Endothelial cell of umbilical vein (primary cell): ENCODE measurements around the gene DHRS4. TPM values are rescaled to one million over a fixed set of nuclear protein-coding genes. Genes with fewer than 3 reads are reported as not detected.

Experiments
- BruUV-seq: library from RNA; stranded (reverse); fragments of 400-500 nt; replicated peaks from 2 replicates; lab custom pipeline; 2021; lab: Mats Ljungman, UMichigan
- CTCF ChIA-PET: fragments of 300-600, 350-600 bp; sonication (Branson Sonifier 250); formaldehyde crosslinking; loops from one replicate; lab custom pipeline; 2021; ENCODE audit warnings: antibody characterized with exemption, inconsistent platforms; lab: Charles Lee
- POLR2A ChIA-PET: fragments of 300-600, 350-600 bp; sonication (Branson Sonifier 250); formaldehyde crosslinking; loops from one replicate; lab custom pipeline; 2021; ENCODE audit warnings: antibody characterized with exemption, inconsistent platforms; lab: Charles Lee
- DNase-seq: peaks from one replicate; pipeline ENCODE4 v3.0.0-alpha.2; 2011; ENCODE audit warnings: low read depth, low spot score
- FAIRE-seq: peaks from 2 replicates; lab custom pipeline; 2011; peaks lifted over from hg19 to GRCh38; lab: Jason Lieb, UNC
- H2AFZ ChIP-seq: 2 replicates; pipeline ENCODE4 v1.6.0; 2012; ENCODE audit warnings: low read depth, low read length, control low read depth, inconsistent platforms
- H3K27ac ChIP-seq: 2 replicates; pipeline ENCODE4 v1.5.1; 2011; ENCODE audit warnings: low read depth, mild to moderate bottlenecking, control low read depth, low read length, moderate library complexity; ENCODE audit not compliant: insufficient read depth
- H3K27me3 ChIP-seq, 2 experiments: 2 replicates each; pipeline versions ENCODE4 v1.6.0 to v1.6.1; 2011; ENCODE audit warnings: low read length in 2 of 2, mixed read lengths in 1 of 2; ENCODE audit not compliant: control insufficient read depth in 2 of 2, insufficient read depth in 2 of 2
- H3K36me3 ChIP-seq, 2 experiments: 2 replicates in 1 of 2; 3 replicates in 1 of 2; pipeline ENCODE4 v1.5.1; 2011; ENCODE audit warnings: low read length in 2 of 2, mild to moderate bottlenecking in 1 of 2, moderate library complexity in 1 of 2; ENCODE audit not compliant: control insufficient read depth in 2 of 2, insufficient read depth in 2 of 2; ENCODE audit errors: extremely low read depth in 1 of 2
- H3K4me1 ChIP-seq: 3 replicates; pipeline ENCODE4 v1.5.1; 2011; ENCODE audit warnings: mild to moderate bottlenecking, low read length; ENCODE audit not compliant: control insufficient read depth, insufficient read depth; ENCODE audit errors: extremely low read depth
- H3K4me2 ChIP-seq: 2 replicates; pipeline ENCODE4 v1.6.1; 2011; ENCODE audit warnings: low read length, control low read depth, mixed read lengths; ENCODE audit not compliant: insufficient read depth
- H3K4me3 ChIP-seq, 3 experiments: fragments of 200-600 bp in 1 of 3; sonication (generic), shearing (Covaris generic) in 1 of 3; replicated peaks in 1 of 3; 2 replicates each; pipeline ENCODE4 v1.5.1; 2011 to 2016; ENCODE audit warnings: control low read depth in 3 of 3, low read length in 3 of 3, mild to moderate bottlenecking in 2 of 3, inconsistent platforms in 1 of 3, low read depth in 1 of 3, moderate library complexity in 1 of 3; ENCODE audit not compliant: insufficient read depth in 1 of 3
- H3K79me2 ChIP-seq: 2 replicates; pipeline ENCODE4 v1.6.0; 2012; ENCODE audit warnings: low read length, inconsistent platforms; ENCODE audit not compliant: control insufficient read depth, insufficient read depth
- H3K9ac ChIP-seq: replicated peaks from 2 replicates; pipeline ENCODE3; 2011; ENCODE audit warnings: low read length, control low read depth; ENCODE audit not compliant: insufficient read depth; ENCODE audit errors: extremely low read depth
- H3K9me1 ChIP-seq: replicated peaks from 3 replicates; pipeline ENCODE4 v1.6.0; 2011; ENCODE audit warnings: mild to moderate bottlenecking, low read length; ENCODE audit not compliant: control insufficient read depth, insufficient read depth; ENCODE audit errors: extremely low read depth
- H3K9me3 ChIP-seq: replicated peaks from 2 replicates; pipeline ENCODE4 v1.5.1; 2012; ENCODE audit warnings: low read length, inconsistent platforms; ENCODE audit not compliant: control insufficient read depth, insufficient read depth
- H4K20me1 ChIP-seq: replicated peaks from 2 replicates; pipeline ENCODE3; 2011; ENCODE audit warnings: mild to moderate bottlenecking, low read length; ENCODE audit not compliant: control insufficient read depth, insufficient read depth; ENCODE audit errors: extremely low read depth
- EZH2 ChIP-seq: IDR thresholded peaks from 2 replicates; pipeline ENCODE4 v1.6.1; 2012; ENCODE audit warnings: borderline replicate concordance, low read depth, mild to moderate bottlenecking, moderate library complexity, low read length, inconsistent platforms; ENCODE audit not compliant: severe bottlenecking
- FOS ChIP-seq: IDR thresholded peaks from 2 replicates; pipeline ENCODE4 v1.6.1; 2011; ENCODE audit warnings: mild to moderate bottlenecking, low read length, moderate library complexity, borderline replicate concordance; ENCODE audit not compliant: insufficient read depth
- GATA2 ChIP-seq: IDR thresholded peaks from 2 replicates; pipeline ENCODE4 v1.7.0; 2011; ENCODE audit warnings: low read depth, mild to moderate bottlenecking, moderate library complexity, mixed read lengths, low read length; ENCODE audit not compliant: insufficient read length, insufficient read depth
- JUN ChIP-seq: IDR thresholded peaks from 2 replicates; pipeline ENCODE4 v1.6.1; 2011; ENCODE audit warnings: borderline replicate concordance, low read depth; ENCODE audit not compliant: insufficient read length, insufficient read depth
- MYC ChIP-seq: IDR thresholded peaks from one replicate; pipeline ENCODE4 v1.6.1; 2011; ENCODE audit warnings: mild to moderate bottlenecking, low read depth, low read length
- POLR2AphosphoS5 ChIP-seq: IDR thresholded peaks from 2 replicates; pipeline ENCODE4 v1.6.1; 2012; ENCODE audit warnings: low read depth, mild to moderate bottlenecking, control low read depth, low read length, moderate library complexity; ENCODE audit not compliant: insufficient read depth
- dilution Hi-C: fragments of 300-500 bp; cut with MboI; formaldehyde crosslinking; loops from one replicate; pipeline ENCODE4 v1.15.0; 2019; ENCODE audit warnings: low sequenced_read_pairs; ENCODE audit not compliant: extremely low pct_ligation_motif_present
- intact Hi-C: fragments of 100-400 bp; cut with micrococcal nuclease; formaldehyde crosslinking; loops from one replicate; pipeline ENCODE4 v1.10.0; 2022
- polyA plus RNA-seq, 4 experiments: library from polyadenylated mRNA; depleted of rRNA in 3 of 4; stranded (reverse) in 3 of 4; unstranded in 1 of 4; fragments of >200 nt; gene quantifications; 2 replicates each; pipeline versions ENCODE4 v1.2.1 to v1.2.3, GENCODE V29; 2011 to 2012; ENCODE audit warnings: missing spikeins in 1 of 4
- total RNA-seq: library from RNA; stranded (reverse); gene quantifications from 2 replicates; pipeline ENCODE4 v1.2.3, GENCODE V29; 2021
- TF ChIP-seq, protein P1 (sequence below), 2 donors: IDR thresholded peaks; 1 replicate in 1 of 2; 2 replicates in 1 of 2; pipeline ENCODE4 v1.5.1; 2011; ENCODE audit warnings: low read length in 2 of 2, mild to moderate bottlenecking in 2 of 2, moderate library complexity in 2 of 2, control low read depth in 1 of 2, inconsistent platforms in 1 of 2, low read depth in 1 of 2; ENCODE audit not compliant: insufficient read depth in 1 of 2; ENCODE audit errors: extremely low read depth in 1 of 2

DHRS4 gene
- total and polyA plus RNA-seq, 2 donors (not counting 3 experiments of a cell fraction or from before 2014, with no cell fraction given) = 19.2 to 32.0 TPM

- BruUV-seq = no TSS peak
- Histone ChIP-seq H3K9me1 (no peaks in the 10 kb centered on the region), H3K4me1 (no peaks in the 10 kb centered on the region), H3K9ac (no peak overlapping the region), H3K79me2 (no peaks in the 10 kb centered on the region), H2AFZ (no peak overlapping the region), H4K20me1 (no peaks in the 10 kb centered on the region), H3K4me3 (no peak overlapping the region), H3K27ac (no peak overlapping the region), H3K4me2 (no peak overlapping the region), H3K9me3 (no peaks in the 10 kb centered on the region), H3K36me3 (no peaks in the 10 kb centered on the region), H3K27me3 (peaks cover 0 to 5% of the 10 kb centered on the region in 2 experiments)
- ChIA-PET POLR2A (no interaction called here), CTCF (interaction anchor here (1.0 to 1.2 kb wide), 3 partner anchors 16 to 338 kb away, joined by 3 to 4 read pairs (median 4); no protein-coding TSS in a partner anchor)
- no peak for DNase-seq
- FAIRE-seq = no peak
- dilution Hi-C loops (no loop called here), intact Hi-C loops (no loop called here)
- no peak for TF ChIP-seq EZH2
- TF ChIP-seq, protein P1, sequence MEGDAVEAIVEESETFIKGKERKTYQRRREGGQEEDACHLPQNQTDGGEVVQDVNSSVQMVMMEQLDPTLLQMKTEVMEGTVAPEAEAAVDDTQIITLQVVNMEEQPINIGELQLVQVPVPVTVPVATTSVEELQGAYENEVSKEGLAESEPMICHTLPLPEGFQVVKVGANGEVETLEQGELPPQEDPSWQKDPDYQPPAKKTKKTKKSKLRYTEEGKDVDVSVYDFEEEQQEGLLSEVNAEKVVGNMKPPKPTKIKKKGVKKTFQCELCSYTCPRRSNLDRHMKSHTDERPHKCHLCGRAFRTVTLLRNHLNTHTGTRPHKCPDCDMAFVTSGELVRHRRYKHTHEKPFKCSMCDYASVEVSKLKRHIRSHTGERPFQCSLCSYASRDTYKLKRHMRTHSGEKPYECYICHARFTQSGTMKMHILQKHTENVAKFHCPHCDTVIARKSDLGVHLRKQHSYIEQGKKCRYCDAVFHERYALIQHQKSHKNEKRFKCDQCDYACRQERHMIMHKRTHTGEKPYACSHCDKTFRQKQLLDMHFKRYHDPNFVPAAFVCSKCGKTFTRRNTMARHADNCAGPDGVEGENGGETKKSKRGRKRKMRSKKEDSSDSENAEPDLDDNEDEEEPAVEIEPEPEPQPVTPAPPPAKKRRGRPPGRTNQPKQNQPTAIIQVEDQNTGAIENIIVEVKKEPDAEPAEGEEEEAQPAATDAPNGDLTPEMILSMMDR (IDR thresholded peaks at IDR 0.05; ENCODE audit: extremely low read depth in 1 of 2, insufficient read depth in 1 of 2, low read depth in 1 of 2, low read length in 2 of 2) = no peak
- TF ChIP-seq GATA2 = no peak
Observed at GRCh38 chr14:23926543-23926942, 27.0 kb upstream of the DHRS4 start.

GRCh38 chr14:23929136-23929535, 24.4 kb upstream of the DHRS4 start:
- FAIRE-seq (no peak), DNase-seq (no peak)
- no peaks in the 10 kb centered on the region for H3K4me1 ChIP-seq
- no peaks in the 10 kb centered on the region for H3K79me2 ChIP-seq
- intact Hi-C loops (loop anchor here (1.0 kb wide), 4 partner anchors 202 to 340 kb away; no protein-coding TSS in a partner anchor), dilution Hi-C loops (no loop called here)
- CTCF ChIA-PET = interaction anchor here (5.4 kb wide), 1 partner anchor 297 kb away, joined by 60 read pairs; no protein-coding TSS in a partner anchor
- H3K9me3 ChIP-seq = no peaks in the 10 kb centered on the region
- H3K4me2 ChIP-seq = no peak overlapping the region
- no peak overlapping the region for H3K4me3 ChIP-seq
- peaks cover 0 to 5% of the 10 kb centered on the region in 2 experiments for H3K27me3 ChIP-seq
- no peaks in the 10 kb centered on the region for H4K20me1 ChIP-seq
- POLR2A ChIA-PET = no interaction called here
- H3K9ac ChIP-seq = no peak overlapping the region
- no peaks in the 10 kb centered on the region for H3K36me3 ChIP-seq
- TF ChIP-seq EZH2 (no peak), POLR2AphosphoS5 (no peak), JUN (no peak), MYC (no peak), FOS (no peak)
- TF ChIP-seq, protein P1 (IDR thresholded peaks at IDR 0.05; ENCODE audit: extremely low read depth in 1 of 2, insufficient read depth in 1 of 2, low read depth in 1 of 2, low read length in 2 of 2) = no peak
- no peak overlapping the region for H2AFZ ChIP-seq
- BruUV-seq = no TSS peak
- H3K27ac ChIP-seq = no peak overlapping the region
- no peaks in the 10 kb centered on the region for H3K9me1 ChIP-seq
